Measurements from ENCODE around the gene SBNO2. TPM values are rescaled to one million over a fixed set of nuclear protein-coding genes. Genes with fewer than 3 reads are reported as not detected.
A peak's percentile ranks its signal among the peaks of the same experiment; 100 is the strongest.

SBNO2 gene
- total and polyA plus RNA-seq, 2 of the 4 experiments (the other 2 are of a cell fraction), result 13.4 to 40.5 TPM

DNA sequence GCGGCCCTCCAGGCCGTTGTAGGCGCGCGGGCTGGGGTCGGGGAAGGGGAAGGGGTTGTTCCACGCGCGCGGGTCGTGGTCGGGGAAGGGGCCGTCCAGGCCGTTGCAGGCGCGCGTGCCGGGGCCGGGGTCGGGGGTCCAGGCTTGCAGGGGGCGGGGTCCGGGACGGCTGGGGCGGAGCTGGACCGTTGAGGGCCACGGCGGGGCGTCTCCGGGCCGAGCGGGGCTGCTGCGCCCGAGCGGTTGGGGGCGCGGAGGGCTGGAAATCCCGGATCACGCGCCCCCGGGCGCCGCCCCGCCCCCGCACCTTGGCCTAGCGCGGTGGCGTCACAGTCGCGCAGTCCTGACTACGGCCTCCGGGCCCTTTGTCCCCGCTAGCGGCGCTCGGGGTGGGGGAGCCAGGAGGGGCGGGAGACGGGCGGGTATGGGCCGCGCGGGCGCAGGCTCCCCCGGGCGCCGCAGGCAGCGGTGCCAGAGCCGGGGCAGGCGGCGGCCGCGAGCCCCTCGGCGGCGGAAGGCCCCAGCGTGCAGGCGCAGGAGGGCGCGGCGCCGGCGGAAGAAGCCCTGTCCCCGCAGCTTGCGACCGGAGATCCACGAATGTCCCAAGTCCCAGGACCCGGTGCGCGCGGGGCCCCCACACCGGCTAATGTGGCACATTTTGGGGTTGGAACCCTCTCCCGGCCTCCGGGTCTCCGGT, 69.6 kb downstream of the SBNO2 start:
- intact Hi-C loops (cut with micrococcal nuclease), result loop anchor here (5.0 kb wide), 1 partner anchor 77 kb away; the partner anchor contains the start of gene CNN2
- TF ChIP-seq FOS (IDR thresholded peaks at IDR 0.05; ENCODE audit: low read depth, low read length) (no peak), NFE2L2 (IDR thresholded peaks at IDR 0.05; ENCODE audit: low read depth, low read length) (no peak), MAFK (IDR thresholded peaks at IDR 0.05; ENCODE audit: low read depth, low read length) (no peak), CTCF (conservative IDR thresholded peaks at IDR 0.05; ENCODE audit: low read depth, low read length) (0 out of 2 replicates have a peak, but pooled peaks have one; percentile 5), RAD21 (IDR thresholded peaks at IDR 0.05; ENCODE audit: low read length) (no peak), SMC3 (IDR thresholded peaks at IDR 0.05; ENCODE audit: low read depth, low read length) (no peak), RFX5 (IDR thresholded peaks at IDR 0.05; ENCODE audit: low read depth, low read length) (no peak), MXI1 (IDR thresholded peaks at IDR 0.05; ENCODE audit: borderline replicate concordance, low read depth, low read length) (no peak), RCOR1 (IDR thresholded peaks at IDR 0.05; ENCODE audit: insufficient replicate concordance, low read length) (no peak), POLR2A (IDR thresholded peaks at IDR 0.05; ENCODE audit: low read depth, low read length) (peak; percentile 40; the same call in 1 of the 2 replicates), BHLHE40 (IDR thresholded peaks at IDR 0.05; ENCODE audit: low read depth, low read length) (peak; percentile 34; the same call in 1 of the 2 replicates), CEBPB (IDR thresholded peaks at IDR 0.05; ENCODE audit: low read depth, low read length) (no peak), CHD1 (IDR thresholded peaks at IDR 0.05; ENCODE audit: low read depth, low read length) (no peak)
- TF ChIP-seq, protein P1, sequence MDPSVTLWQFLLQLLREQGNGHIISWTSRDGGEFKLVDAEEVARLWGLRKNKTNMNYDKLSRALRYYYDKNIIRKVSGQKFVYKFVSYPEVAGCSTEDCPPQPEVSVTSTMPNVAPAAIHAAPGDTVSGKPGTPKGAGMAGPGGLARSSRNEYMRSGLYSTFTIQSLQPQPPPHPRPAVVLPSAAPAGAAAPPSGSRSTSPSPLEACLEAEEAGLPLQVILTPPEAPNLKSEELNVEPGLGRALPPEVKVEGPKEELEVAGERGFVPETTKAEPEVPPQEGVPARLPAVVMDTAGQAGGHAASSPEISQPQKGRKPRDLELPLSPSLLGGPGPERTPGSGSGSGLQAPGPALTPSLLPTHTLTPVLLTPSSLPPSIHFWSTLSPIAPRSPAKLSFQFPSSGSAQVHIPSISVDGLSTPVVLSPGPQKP (IDR thresholded peaks at IDR 0.05; ENCODE audit: borderline replicate concordance, low read depth, low read length), result no peak

More for the DNA sequence above, 69.6 kb downstream of the SBNO2 start:
- H3K79me1 ChIP-seq (ENCODE audit: low read depth in 1 of 2, low read length in 2 of 2), result peaks cover 0 to 25% of the 10 kb centered on the region in 2 experiments; a peak in 2 of 4 replicates
- peak overlapping the region; percentile 95 for H3K14ac ChIP-seq (replicated peaks; ENCODE audit: low read depth, low read length)
- H2AFZ ChIP-seq (replicated peaks; ENCODE audit: low read length, poor library complexity), result peak overlapping the region; percentile 70
- peak; percentile 69 for DNase-seq
- H3K4me1 ChIP-seq (ENCODE audit: control insufficient read depth, insufficient read depth, low read length), result peaks cover 10% of the 10 kb centered on the region
- H3K56ac ChIP-seq (ENCODE audit: extremely low read depth, insufficient read depth, low read length), result peak overlapping the region; percentile 62; the same call in 1 of the 2 replicates
- peak; percentile 45 for ATAC-seq (ENCODE audit: low read depth)
- in situ Hi-C loops (cut with MboI; ENCODE audit: low sequenced_read_pairs), result loop anchor here (5.0 kb wide), 1 partner anchor 98 kb away; no protein-coding TSS in a partner anchor
- H4K5ac ChIP-seq (ENCODE audit: low read depth, low read length), result no peak overlapping the region
- peak overlapping the region; percentile 85 for H3K4me3 ChIP-seq (ENCODE audit: insufficient read depth, low read depth, low read length)
- CTCF ChIA-PET, result interaction anchor here (1.5 kb wide), 1 partner anchor 9 kb away, joined by 6 read pairs; no protein-coding TSS in a partner anchor
- H2AK5ac ChIP-seq (ENCODE audit: low read depth, low read length), result peak overlapping the region; percentile 91; the same call in 1 of the 2 replicates
- WGBS, 2 experiments (ENCODE audit: extremely low coverage in 2 of 2, insufficient read length in 1 of 2), result 0% methylated on average over 39 of the region's 93 CpGs; no CpG with 5 or more reads in 1 of the 2 experiments
- H4K8ac ChIP-seq (ENCODE audit: low read depth in 2 of 2, low read length in 2 of 2), result peak overlapping the region in 1 of 2 experiments; percentile 32; a peak in 1 of 4 replicates
- H2AK9ac ChIP-seq (replicated peaks; ENCODE audit: low read depth, low read length, poor library complexity), result peak overlapping the region; percentile 98
- H2BK5ac ChIP-seq (ENCODE audit: low read depth, low read length, poor library complexity, severe bottlenecking), result peak overlapping the region; percentile 93
- H3K4ac ChIP-seq (ENCODE audit: low read depth, low read length), result peak overlapping the region; percentile 94
- H4K20me1 ChIP-seq (ENCODE audit: insufficient read depth, low read length), result peaks cover 49% of the 10 kb centered on the region
- H4K91ac ChIP-seq (ENCODE audit: insufficient read depth, low read depth, low read length), result peak overlapping the region; percentile 35
- no TSS peak for BruUV-seq (replicated peaks)
- peak overlapping the region; percentile 95; the same call in 1 of the 2 replicates for H3K23ac ChIP-seq (ENCODE audit: low read depth, low read length)
- H3K9me1 ChIP-seq (ENCODE audit: insufficient read depth, low read length), result 0 out of 2 replicates have a peak, but pooled peaks cover 2% of the 10 kb centered on the region
- H2BK20ac ChIP-seq (ENCODE audit: low read depth, low read length), result no peak overlapping the region
- no peak overlapping the region for H2BK15ac ChIP-seq (ENCODE audit: low read depth, low read length)
- dilution Hi-C loops (cut with HindIII; ENCODE audit: low sequenced_read_pairs, unreplicated experiment), result no loop called here
- peak overlapping the region; percentile 70; the same call in 1 of the 2 replicates for H2BK120ac ChIP-seq (ENCODE audit: low read depth, low read length)
- no peak overlapping the region; the same call in 1 of the 2 replicates for H3K18ac ChIP-seq (ENCODE audit: low read depth, low read length)
- peaks cover 3% of the 10 kb centered on the region for H3K9me3 ChIP-seq (ENCODE audit: control insufficient read depth, insufficient read depth, low read length)
- H3K27ac ChIP-seq (ENCODE audit: insufficient read depth, low read length), result peak overlapping the region; percentile 84
- H3K27me3 ChIP-seq (ENCODE audit: control insufficient read depth, insufficient read depth, low read length), result no peaks in the 10 kb centered on the region
- H3K9ac ChIP-seq (ENCODE audit: low read depth, low read length), result peak overlapping the region; percentile 96
- peak overlapping the region; percentile 89 for H3K4me2 ChIP-seq (ENCODE audit: low read depth, low read length)
- peaks cover 38% of the 10 kb centered on the region; the same call in 1 of the 2 replicates for H3K36me3 ChIP-seq (ENCODE audit: control insufficient read depth, insufficient read depth, low read length)
- POLR2A ChIA-PET (ENCODE audit: unreplicated experiment), result interaction anchor here (0.6 to 0.7 kb wide), 2 partner anchors 96 to 164 kb away, joined by 3 to 4 read pairs; partner anchors contain the start of gene CIRBP

All from IMR-90 (cell line).